Measurements from ENCODE around the gene LDLRAD4.

LDLRAD4 gene

DNA sequence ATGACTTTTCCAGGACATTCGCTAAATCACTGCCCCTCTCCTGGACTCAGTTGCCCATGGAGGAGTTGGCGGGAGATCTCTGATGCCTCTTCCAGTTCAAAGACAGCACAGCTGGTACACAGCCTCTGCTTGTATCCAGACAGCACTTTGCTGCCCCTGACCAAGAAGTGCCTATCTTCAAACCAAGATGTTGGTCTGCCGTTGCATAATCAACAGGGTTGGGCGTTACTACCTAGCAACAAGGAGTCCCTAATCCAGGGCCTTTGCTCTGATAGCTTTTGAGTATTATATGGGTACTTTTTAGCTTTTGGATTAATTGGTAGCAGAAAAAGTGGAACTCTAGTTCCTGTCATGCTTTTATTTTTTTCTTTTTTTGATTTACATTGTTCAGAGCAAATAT, 341.2 kb downstream of the LDLRAD4 start:
- TF ChIP-seq, protein P1, sequence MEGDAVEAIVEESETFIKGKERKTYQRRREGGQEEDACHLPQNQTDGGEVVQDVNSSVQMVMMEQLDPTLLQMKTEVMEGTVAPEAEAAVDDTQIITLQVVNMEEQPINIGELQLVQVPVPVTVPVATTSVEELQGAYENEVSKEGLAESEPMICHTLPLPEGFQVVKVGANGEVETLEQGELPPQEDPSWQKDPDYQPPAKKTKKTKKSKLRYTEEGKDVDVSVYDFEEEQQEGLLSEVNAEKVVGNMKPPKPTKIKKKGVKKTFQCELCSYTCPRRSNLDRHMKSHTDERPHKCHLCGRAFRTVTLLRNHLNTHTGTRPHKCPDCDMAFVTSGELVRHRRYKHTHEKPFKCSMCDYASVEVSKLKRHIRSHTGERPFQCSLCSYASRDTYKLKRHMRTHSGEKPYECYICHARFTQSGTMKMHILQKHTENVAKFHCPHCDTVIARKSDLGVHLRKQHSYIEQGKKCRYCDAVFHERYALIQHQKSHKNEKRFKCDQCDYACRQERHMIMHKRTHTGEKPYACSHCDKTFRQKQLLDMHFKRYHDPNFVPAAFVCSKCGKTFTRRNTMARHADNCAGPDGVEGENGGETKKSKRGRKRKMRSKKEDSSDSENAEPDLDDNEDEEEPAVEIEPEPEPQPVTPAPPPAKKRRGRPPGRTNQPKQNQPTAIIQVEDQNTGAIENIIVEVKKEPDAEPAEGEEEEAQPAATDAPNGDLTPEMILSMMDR (IDR thresholded peaks at IDR 0.05): no peak

DNA sequence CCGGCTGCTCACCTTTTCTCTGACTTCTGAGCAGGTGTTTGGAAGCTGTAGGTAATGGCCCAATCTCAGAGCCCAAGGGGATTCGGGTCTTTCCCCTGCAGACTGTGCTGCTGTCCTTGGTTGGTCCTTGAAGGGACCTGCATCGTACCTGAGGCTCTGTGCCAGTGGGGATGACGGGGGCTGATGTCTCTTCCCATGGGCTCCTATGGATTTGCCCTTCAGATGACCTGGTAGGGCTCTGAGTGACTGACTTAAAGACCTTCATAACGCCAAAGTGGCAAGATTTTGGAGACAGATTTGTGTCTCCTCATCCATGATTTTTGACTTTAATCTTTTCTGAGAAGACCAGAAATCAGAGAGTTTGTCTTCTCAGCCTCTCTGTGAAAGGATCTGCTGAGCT, 341.7 kb downstream of the LDLRAD4 start:
- TF ChIP-seq, protein P1 (IDR thresholded peaks at IDR 0.05): no peak

GRCh38 chr18:13562494-13563029, 344.0 kb downstream of the LDLRAD4 start:
- TF ChIP-seq, protein P1 (IDR thresholded peaks at IDR 0.05): no peak

DNA sequence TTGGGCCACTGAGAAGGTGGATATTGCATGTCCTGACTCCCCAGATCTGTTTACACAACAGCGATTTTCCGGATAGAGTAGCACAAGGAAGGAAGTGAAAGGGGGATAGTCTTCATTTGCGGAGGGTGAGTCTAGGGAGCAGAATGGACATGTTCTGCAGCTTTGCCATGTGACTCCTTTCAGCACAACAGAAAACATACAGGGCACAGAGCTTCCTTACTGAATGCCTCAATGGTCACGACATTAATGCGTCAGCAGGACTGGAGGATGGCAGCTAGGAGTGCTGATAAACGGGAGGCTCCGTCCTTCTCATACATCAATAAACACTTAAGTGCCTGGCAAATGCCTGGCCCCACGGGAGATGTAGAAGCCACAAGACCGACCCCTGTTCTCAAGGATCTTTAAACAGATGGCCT, 344.8 kb downstream of the LDLRAD4 start:
- TF ChIP-seq, protein P1 (IDR thresholded peaks at IDR 0.05): no peak

- TF ChIP-seq, protein P1 (IDR thresholded peaks at IDR 0.05): no peak
Observed at GRCh38 chr18:13564579-13564978, 346.0 kb downstream of the LDLRAD4 start.

- TF ChIP-seq, protein P1 (IDR thresholded peaks at IDR 0.05): no peak
Observed at GRCh38 chr18:13565228-13565627, 346.7 kb downstream of the LDLRAD4 start.

DNA sequence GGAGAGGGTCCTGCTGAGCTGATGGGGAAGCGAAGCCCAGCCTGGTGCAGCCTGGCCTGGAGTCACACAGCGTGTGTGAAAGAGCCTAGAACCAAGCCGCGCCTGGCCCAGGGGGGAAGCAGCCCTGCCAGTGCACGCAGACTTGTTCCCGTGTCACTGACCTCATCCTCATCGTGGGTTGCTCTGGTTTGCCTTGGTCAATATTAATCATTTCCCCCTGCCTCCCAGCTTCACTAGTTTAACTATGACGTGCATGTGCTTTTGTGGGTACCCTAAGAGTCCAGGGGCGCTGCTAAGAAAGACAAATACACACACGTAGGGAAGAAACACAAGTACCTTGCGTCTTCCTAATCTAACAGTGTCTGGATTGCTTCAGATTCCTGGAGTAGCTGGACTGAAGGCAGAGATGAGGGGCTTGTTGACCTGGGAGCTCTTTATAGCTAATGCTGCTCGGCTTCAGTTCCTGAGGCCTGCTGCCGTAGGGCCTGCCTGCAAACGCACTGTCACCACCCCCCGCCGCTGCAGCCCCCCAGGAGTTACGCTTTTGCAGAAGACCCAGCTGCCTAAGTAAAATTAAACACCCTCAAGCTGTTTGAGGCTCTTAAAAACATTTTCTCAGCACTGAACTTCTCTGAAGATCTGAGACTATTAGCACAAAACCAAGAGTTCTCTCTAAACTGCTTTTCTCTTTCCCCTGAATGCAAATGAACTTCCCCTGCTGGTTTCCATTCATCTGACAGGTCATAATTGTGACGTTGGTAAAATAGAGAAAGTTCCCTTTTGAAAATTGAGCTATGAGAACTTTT, 348.6 kb downstream of the LDLRAD4 start:
- TF ChIP-seq, protein P1 (IDR thresholded peaks at IDR 0.05): no peak
